HepG2 (cell line): ENCODE results near the gene ACOXL. TPM values are rescaled to one million over a fixed set of nuclear protein-coding genes. Genes with fewer than 3 reads are reported as not detected.

Experiments used
- ATM ChIP-seq: fragments of 450-650 bp; IDR thresholded peaks from 2 replicates; pipeline ENCODE4 v1.7.1; 2017; ENCODE audit warnings: mild to moderate bottlenecking, borderline replicate concordance
- BORCS8-MEF2B ChIP-seq: sonication (generic); formaldehyde crosslinking; IDR thresholded peaks from 2 replicates; pipeline ENCODE4 v1.8.0; 2022; ENCODE audit warnings: mild to moderate bottlenecking, missing genetic modification reagents
- DZIP1 ChIP-seq: sonication (generic); formaldehyde crosslinking; IDR thresholded peaks from 2 replicates; pipeline ENCODE4 v1.5.0; 2020; ENCODE audit warnings: mild to moderate bottlenecking, missing genetic modification reagents
- GMEB2 ChIP-seq: IDR thresholded peaks from 2 replicates; pipeline ENCODE4 v1.6.1; 2016; ENCODE audit warnings: missing biosample characterization, missing genetic modification reagents, low read depth
- ISL2 ChIP-seq: sonication (generic); formaldehyde crosslinking; IDR thresholded peaks from 2 replicates; pipeline ENCODE4 v1.5.0; 2020; ENCODE audit warnings: missing genetic modification reagents
- MTA1 ChIP-seq: sonication (generic); formaldehyde crosslinking; IDR thresholded peaks from 2 replicates; pipeline ENCODE4 v1.4.0; 2020; ENCODE audit warnings: missing genetic modification reagents, mild to moderate bottlenecking, borderline replicate concordance
- NBN ChIP-seq: fragments of 450-650 bp; conservative IDR thresholded peaks from 2 replicates; pipeline ENCODE4 v1.6.1; 2017
- NFRKB ChIP-seq: fragments of 450-650 bp; IDR thresholded peaks from 2 replicates; pipeline ENCODE4 v1.6.1; 2017
- RNF2 ChIP-seq: fragments of 450-650 bp; conservative IDR thresholded peaks from 2 replicates; pipeline ENCODE4 v1.6.1; 2016; ENCODE audit warnings: low read depth
- TSC22D2 ChIP-seq: sonication (generic); formaldehyde crosslinking; IDR thresholded peaks from 2 replicates; pipeline ENCODE4 v1.5.1; 2020; ENCODE audit warnings: missing genetic modification reagents, mild to moderate bottlenecking, borderline replicate concordance
- ZC3H13 ChIP-seq: sonication (generic); formaldehyde crosslinking; IDR thresholded peaks from 2 replicates; pipeline ENCODE4 v1.8.1; 2023; ENCODE audit warnings: mild to moderate bottlenecking, missing genetic modification reagents, moderate library complexity
- ZNF207 ChIP-seq: fragments of 450-650 bp; IDR thresholded peaks from 2 replicates; pipeline ENCODE4 v1.6.1; 2016; ENCODE audit warnings: antibody characterized with exemption, borderline replicate concordance
- ZNF281 ChIP-seq: sonication (generic); formaldehyde crosslinking; IDR thresholded peaks from 2 replicates; pipeline ENCODE4 v1.4.0; 2020; ENCODE audit warnings: missing genetic modification reagents, borderline replicate concordance
- ZNF564 ChIP-seq: sonication (generic); formaldehyde crosslinking; IDR thresholded peaks from 2 replicates; pipeline ENCODE4 v1.8.1; 2023; ENCODE audit warnings: mild to moderate bottlenecking, missing genetic modification reagents
- ZNF567 ChIP-seq: sonication (generic); formaldehyde crosslinking; IDR thresholded peaks from 2 replicates; pipeline ENCODE4 v1.8.1; 2023; ENCODE audit warnings: mild to moderate bottlenecking, missing genetic modification reagents, borderline replicate concordance
- ZNF607 ChIP-seq: sonication (generic); formaldehyde crosslinking; IDR thresholded peaks from 2 replicates; pipeline ENCODE4 v1.5.1; 2020; ENCODE audit warnings: missing genetic modification reagents, mild to moderate bottlenecking, borderline replicate concordance
- ZNF781 ChIP-seq: sonication (generic); formaldehyde crosslinking; IDR thresholded peaks from 2 replicates; pipeline ENCODE4 v1.5.1; 2020; ENCODE audit warnings: borderline replicate concordance, mild to moderate bottlenecking, missing genetic modification reagents; ENCODE audit errors: not compliant biosample characterization
- ZNF839 ChIP-seq: sonication (generic); formaldehyde crosslinking; IDR thresholded peaks from 2 replicates; pipeline ENCODE4 v1.4.0; 2020; ENCODE audit warnings: missing genetic modification reagents, mild to moderate bottlenecking, borderline replicate concordance
- ZUFSP ChIP-seq: sonication (generic); formaldehyde crosslinking; IDR thresholded peaks from 2 replicates; pipeline ENCODE4 v1.9.0; 2021; ENCODE audit warnings: missing genetic modification reagents, mild to moderate bottlenecking, borderline replicate concordance
- polyA plus RNA-seq, 8 experiments: library from polyadenylated mRNA; depleted of rRNA in 3 of 8; stranded (reverse) in 7 of 8; unstranded in 1 of 8; fragments of >200 nt; fragmentation: Illumina TruSeq in 4 of 8; extraction: Trizol in 4 of 8; gene quantifications; 2 replicates each; pipeline versions ENCODE4 v1.2.1 to v1.2.3, GENCODE V29; 2011 to 2016; ENCODE audit warnings: low read depth in 4 of 8, missing spikeins in 1 of 8, mixed read lengths in 1 of 8; ENCODE audit not compliant: insufficient read depth in 1 of 8
- total RNA-seq, 5 experiments: library from RNA; depleted of rRNA; stranded (reverse); fragments of >200 nt; fragmentation: Illumina TruSeq; extraction: Trizol; gene quantifications; 2 replicates each; pipeline ENCODE4 v1.2.3, GENCODE V29; 2016; ENCODE audit warnings: low read depth in 1 of 5

Gene ACOXL
- total and polyA plus RNA-seq, 2 of the 13 experiments (the other 11 are each of a cell fraction or from before 2014, with no cell fraction given) = not detected

- no peak; the same call in 1 of the 2 replicates for TF ChIP-seq TSC22D2 (CRISPR knock-in tag)
- no peak for TF ChIP-seq ZNF281 (CRISPR knock-in tag)
- TF ChIP-seq ZNF607 (CRISPR knock-in tag) = no peak
- peak; percentile 82 for TF ChIP-seq RNF2
- no peak for TF ChIP-seq NFRKB
- no peak for TF ChIP-seq ATM
- TF ChIP-seq ZNF567 (CRISPR knock-in tag) = 0 out of 2 replicates have a peak, but pooled peaks have one; percentile 40
- TF ChIP-seq NBN = no peak
- TF ChIP-seq ISL2 = peak; percentile 47; the same call in 1 of the 2 replicates
- peak; percentile 18; the same call in 1 of the 2 replicates for TF ChIP-seq BORCS8-MEF2B (CRISPR knock-in tag)
- TF ChIP-seq DZIP1 (CRISPR knock-in tag) = peak; percentile 46; the same call in 1 of the 2 replicates
- no peak for TF ChIP-seq ZNF207
- TF ChIP-seq ZNF839 = peak; percentile 64; the same call in 1 of the 2 replicates
- peak; percentile 37; the same call in 1 of the 2 replicates for TF ChIP-seq MTA1 (CRISPR knock-in tag)
- TF ChIP-seq ZUFSP (CRISPR knock-in tag) = no peak
- peak; percentile 88 for TF ChIP-seq ZNF564 (CRISPR knock-in tag)
- peak; percentile 69; the same call in 1 of the 2 replicates for TF ChIP-seq ZC3H13
- peak; percentile 76 for TF ChIP-seq ZNF781 (CRISPR knock-in tag)
- no peak for TF ChIP-seq GMEB2
Measured at GRCh38 chr2:111121828-111122630, 389.7 kb downstream of the ACOXL start (continued).
